Measurements from ENCODE around the gene ZNF343.
"Not testable (repeated sequence)": the region's sequence is repeated elsewhere in the genome, so short reads cannot be mapped to it uniquely, and the experiment has no call there.

ZNF343 gene

DNA sequence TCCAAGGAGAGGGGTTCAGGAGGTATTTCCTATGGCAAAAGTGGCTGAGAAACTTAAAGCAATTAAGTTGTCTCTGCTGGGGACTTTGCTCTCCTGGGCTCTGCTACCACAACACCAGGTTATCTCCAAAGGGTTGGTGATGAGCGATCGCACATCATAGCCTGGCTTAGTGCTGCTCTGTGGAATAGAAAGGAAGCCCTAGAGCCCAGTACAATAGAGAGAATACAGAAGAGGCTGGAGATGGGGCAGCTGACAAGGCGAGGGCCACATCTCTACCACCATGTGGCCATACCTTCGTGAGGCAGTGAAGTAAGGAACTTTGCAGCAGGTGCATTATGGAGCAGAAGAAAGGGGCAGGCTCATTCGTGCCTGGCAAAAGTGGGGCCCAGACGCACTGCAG, 19.0 kb upstream of the ZNF343 start:
- Mint-ChIP-seq H3K9me3 (no peaks in the 10 kb centered on the region), H3K4me3 (no peak overlapping the region), H3K27me3 (peaks cover 7 to 13% of the 10 kb centered on the region in 2 donors), H3K4me1 (peaks cover 18 to 21% of the 10 kb centered on the region in 2 donors), H3K36me3 (no peaks in the 10 kb centered on the region), H3K27ac (no peak overlapping the region)
- no peak for DNase-seq
- ATAC-seq (replicated peaks): no peak

DNA sequence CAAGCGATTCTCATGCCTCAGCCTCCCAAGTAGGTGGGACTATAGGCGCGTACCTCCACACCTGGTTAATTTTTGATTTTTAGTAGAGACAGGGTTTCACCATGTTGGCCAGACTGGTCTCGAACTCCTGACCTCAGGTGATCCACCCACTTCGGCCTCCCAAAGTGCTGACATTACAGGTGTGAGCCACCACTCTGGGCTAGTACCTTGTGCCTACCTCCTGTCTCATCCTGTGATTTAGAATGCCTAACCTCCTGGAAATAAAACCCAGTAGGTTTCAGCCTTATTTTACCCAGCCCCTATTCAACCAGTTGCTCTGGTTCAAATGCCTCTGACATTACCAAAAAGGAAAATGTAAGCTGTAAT, 17.5 kb upstream of the ZNF343 start:
- not testable (repeated sequence) for H3K36me3 Mint-ChIP-seq; H3K4me3 Mint-ChIP-seq; ATAC-seq (replicated peaks); H3K9me3 Mint-ChIP-seq; DNase-seq; H3K27ac Mint-ChIP-seq
- Mint-ChIP-seq H3K4me1 (peaks cover 22 to 28% of the 10 kb centered on the region in 2 donors), H3K27me3 (peaks cover 6 to 16% of the 10 kb centered on the region in 2 donors)

DNA sequence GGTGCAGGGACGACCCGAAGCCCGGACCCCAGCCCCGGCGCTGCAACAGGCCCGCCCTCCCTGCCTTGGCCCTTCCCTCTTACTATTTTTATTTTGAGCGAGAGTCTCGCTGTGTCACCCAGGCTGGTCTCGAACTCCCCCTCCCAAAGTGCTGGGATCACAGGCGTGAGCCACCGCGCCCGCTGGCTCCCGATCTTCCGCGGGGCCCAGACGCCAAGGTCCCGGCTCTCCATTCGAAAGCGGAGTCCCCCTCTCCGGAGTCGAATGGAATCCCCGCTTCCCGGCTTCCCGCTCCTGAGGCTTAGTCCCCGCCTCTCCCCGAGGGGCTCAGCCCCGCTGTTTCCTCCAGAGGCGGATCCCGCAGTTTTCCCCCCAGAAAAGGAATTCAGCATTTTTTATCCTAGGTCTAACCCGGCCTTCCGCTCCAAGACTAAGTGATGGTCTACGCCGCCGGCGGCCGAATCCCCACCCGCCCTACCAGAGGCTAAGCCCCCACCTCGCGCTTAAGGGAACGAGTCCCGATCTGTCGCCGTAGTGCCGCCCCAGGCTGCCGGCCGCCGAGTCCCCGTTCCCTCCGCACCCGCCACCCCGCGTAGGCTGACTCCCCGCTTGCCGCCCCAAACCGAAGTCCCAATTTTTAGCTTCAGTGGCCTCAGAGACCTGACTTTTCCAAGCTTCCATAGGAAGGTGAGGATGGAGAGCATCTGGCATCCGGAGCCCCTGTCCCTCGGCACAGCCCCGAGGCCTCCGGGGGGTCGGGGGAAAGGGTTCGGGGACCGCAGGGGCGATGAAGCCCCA, 16.2 kb upstream of the ZNF343 start:
- ATAC-seq (replicated peaks): peak; percentile 73 to 74
- Mint-ChIP-seq H3K4me1 (peaks cover 17 to 23% of the 10 kb centered on the region in 2 donors), H3K9me3 (no peaks in the 10 kb centered on the region), H3K27ac (peak overlapping the region; percentile 95), H3K36me3 (no peaks in the 10 kb centered on the region), H3K27me3 (peaks cover 4 to 22% of the 10 kb centered on the region in 2 donors), H3K4me3 (peak overlapping the region; percentile 91 to 95)
- no peak for DNase-seq

DNA sequence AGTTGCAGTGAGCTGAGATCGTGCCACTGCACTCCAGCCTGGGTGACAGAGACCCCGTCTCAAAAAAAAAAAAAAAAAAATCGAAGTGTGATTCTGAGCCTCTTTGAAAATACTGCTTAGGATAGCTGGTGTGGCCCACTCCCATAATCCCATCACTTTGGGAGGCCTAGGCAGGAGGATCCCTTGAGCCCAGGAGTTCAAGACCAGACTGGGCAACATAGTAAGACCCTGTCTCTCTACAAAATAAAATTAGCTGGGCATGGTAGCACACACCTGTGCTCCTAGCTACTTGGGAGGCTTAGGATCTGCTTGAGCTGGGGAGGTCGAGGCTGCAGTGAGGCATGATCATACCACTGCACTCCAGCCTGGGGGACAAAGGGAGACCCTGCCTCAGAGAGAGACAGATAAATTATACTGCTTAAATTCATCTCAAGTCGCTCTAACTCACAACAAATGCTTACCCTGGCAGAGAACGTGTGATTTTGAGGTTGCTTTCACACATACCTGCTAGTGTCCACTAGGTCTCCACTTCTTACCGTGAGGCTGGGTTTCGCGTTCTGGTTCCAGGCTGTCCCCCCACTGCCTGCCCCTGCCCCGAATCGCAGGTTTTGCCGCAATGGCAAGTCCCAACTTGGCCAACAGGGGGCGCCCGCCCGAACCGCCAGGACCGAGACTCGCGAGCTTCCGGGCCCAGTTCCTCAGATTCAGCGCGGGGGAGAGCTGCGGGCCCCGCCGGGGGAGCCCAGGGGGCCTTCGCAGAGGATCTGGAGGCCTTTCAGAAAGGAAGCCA, 15.4 kb upstream of the ZNF343 start:
- Mint-ChIP-seq H3K27ac (peak overlapping the region; percentile 95), H3K27me3 (peaks cover 0 to 25% of the 10 kb centered on the region in 2 donors), H3K36me3 (no peaks in the 10 kb centered on the region), H3K9me3 (no peaks in the 10 kb centered on the region), H3K4me1 (peaks cover 14 to 21% of the 10 kb centered on the region in 2 donors), H3K4me3 (peak overlapping the region; percentile 91 to 95)
- DNase-seq: peak; percentile 80
- ATAC-seq (replicated peaks): peak; percentile 80

DNA sequence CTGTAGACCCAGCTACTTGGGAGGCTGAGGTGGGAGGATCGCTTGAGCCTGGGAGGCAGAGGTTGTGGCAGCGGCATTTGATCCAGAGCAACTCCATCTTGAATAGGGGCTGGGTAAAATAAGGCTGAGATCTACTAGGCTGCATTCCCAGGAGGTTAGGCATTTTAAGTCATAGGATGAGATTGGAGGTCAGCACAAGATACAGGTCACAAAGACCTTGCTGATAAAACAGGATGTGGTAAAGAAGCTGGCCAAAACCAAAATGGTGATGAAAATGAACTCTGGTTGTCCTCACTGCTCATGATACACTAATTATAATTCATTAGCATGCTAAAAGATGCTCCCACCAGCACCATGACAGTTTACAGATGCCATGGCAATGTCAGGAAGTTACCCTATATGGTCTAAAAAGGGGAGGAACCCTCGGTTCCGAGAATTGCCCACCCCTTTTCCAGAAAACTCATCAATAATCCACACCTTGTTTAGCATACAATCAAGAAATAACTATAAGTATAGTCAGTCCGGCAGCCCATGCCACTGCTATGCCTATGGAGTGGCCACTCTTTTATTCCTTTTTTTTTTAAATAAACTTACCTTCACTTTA, 14.2 kb upstream of the ZNF343 start:
- H3K4me3 Mint-ChIP-seq; DNase-seq; H3K27ac Mint-ChIP-seq; H3K36me3 Mint-ChIP-seq; H3K9me3 Mint-ChIP-seq; ATAC-seq (replicated peaks): not testable (repeated sequence)
- H3K4me1 Mint-ChIP-seq: peaks cover 14 to 21% of the 10 kb centered on the region in 2 donors
- H3K27me3 Mint-ChIP-seq: peaks cover 0 to 27% of the 10 kb centered on the region in 2 donors

DNA sequence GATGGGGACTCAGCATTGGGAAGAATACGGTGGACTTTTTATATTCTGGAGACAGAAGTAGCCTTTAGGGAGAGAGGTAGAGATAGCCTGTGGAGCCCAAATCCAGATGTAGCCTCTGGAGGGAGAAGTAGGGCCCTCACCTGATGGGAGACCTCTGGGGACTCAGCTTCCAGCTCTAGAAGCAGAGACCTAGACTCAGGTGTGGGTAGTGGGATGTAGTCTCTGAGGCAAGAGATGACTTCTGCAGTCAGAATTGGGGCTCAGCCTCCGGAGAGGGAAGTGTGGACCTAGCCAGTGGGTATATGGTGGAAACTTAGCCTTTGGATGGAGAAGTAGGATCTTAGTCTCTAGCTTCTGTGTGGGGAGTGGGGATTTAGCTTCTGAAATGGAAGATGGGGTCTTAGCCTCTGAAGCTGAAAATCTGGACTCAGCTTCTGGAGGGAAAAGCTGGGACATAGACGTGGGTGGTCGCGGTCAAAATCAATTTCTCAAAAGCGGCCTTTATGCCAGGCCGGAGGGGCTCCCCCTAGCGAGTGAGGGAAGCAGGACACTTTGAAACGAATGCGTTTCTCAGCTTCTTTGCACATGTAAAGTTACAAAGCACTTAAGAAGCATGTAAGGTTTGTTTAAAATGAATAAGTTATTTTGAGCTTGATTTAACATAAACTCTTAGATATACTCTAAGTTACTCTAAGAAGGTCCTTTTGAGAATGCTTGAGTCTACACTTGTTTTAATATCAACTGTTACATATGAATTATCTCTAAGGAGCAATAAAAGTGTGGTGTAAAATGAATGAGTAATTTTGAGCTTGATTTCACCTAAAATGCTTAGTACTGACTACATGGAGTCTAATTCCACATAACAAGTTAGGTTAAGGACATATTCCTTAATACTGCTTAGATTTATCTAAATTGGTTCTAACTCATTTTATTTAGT, 12.9 kb upstream of the ZNF343 start:
- Mint-ChIP-seq H3K27ac (no peak overlapping the region), H3K4me3 (no peak overlapping the region), H3K27me3 (peaks cover 0 to 17% of the 10 kb centered on the region in 2 donors), H3K9me3 (no peaks in the 10 kb centered on the region), H3K36me3 (no peaks in the 10 kb centered on the region), H3K4me1 (peaks cover 14 to 21% of the 10 kb centered on the region in 2 donors)
- DNase-seq (no peak), ATAC-seq (replicated peaks) (no peak)

DNA sequence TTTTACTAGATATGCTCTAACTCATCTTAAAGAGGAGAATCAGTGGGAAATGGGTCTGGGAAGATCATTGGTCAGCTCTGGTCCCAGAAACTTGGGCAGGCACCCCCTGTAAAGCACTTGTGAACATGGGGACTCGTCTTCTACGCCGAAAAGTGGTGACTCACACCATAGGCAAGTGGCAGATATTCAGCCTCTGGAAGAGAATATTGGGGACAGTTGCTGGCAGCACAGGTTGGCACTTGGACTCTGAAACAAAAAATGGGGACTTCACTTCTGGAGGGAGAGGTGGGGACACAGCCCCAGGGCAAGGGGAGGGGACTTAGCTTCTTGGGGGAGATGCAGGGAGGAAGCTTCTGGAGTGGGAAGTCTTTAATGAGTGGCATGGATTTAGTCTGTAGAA, 11.9 kb upstream of the ZNF343 start:
- Mint-ChIP-seq H3K4me1 (peaks cover 14 to 20% of the 10 kb centered on the region in 2 donors), H3K9me3 (no peaks in the 10 kb centered on the region), H3K4me3 (no peak overlapping the region), H3K27ac (no peak overlapping the region), H3K27me3 (peaks cover 0 to 17% of the 10 kb centered on the region in 2 donors), H3K36me3 (no peaks in the 10 kb centered on the region)
- ATAC-seq (replicated peaks): no peak
- no peak for DNase-seq

DNA sequence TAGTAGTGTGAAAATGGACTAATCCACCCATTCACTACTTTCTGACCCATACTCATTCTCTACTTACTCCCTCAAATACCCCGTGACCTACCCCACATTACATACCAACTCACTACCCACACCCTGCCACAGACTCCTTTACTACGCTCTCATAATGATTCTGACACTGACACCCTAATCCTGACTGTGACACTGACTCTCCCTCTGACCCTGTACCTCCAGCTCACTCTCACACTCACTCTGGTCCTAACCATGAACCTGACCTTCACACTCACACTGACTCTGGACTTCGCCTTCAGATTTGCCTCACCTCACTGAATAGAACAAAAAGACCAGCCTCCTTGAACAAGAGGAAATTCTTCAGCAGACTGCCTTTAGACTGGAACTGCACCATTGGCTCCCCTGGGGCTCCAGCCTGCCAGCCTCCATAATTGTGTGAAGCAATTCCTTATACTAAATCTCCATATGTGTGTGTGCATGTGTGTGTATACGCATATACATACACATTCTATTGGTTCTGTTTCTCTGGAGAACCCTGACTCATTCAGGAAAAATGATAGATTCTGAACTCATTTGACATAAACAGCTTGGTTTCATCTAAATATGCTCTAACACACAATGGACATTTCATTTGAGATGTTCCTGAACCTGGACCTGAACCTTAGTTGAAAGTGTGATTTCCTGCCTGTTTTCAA, 10.5 kb upstream of the ZNF343 start:
- Mint-ChIP-seq H3K9me3 (no peaks in the 10 kb centered on the region), H3K4me1 (peaks cover 6 to 12% of the 10 kb centered on the region in 2 donors), H3K27me3 (peaks cover 0 to 22% of the 10 kb centered on the region in 2 donors), H3K4me3 (no peak overlapping the region), H3K36me3 (no peaks in the 10 kb centered on the region), H3K27ac (no peak overlapping the region)
- ATAC-seq (replicated peaks) (no peak), DNase-seq (no peak)

DNA sequence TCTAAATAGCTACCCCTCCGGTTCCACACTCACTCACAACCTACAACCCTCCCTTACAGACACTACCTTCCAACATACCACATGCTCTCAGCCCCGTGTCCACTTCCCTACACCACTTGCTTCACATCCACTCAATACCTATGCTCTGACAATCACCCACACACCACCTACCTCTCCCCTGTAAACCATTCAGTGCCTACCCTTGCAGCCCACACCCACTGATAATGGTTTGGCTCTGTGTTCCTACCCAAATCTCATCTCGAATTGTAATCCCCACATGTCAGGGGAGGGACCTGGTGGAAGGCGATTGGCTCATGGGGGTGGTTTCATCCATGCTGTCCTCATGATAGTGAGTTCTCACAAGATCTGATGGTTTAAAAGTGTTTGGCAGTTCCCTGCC, 9.8 kb upstream of the ZNF343 start:
- Mint-ChIP-seq H3K27ac (no peak overlapping the region), H3K27me3 (peaks cover 0 to 22% of the 10 kb centered on the region in 2 donors), H3K4me3 (no peak overlapping the region), H3K4me1 (peaks cover 4 to 7% of the 10 kb centered on the region in 2 donors), H3K9me3 (no peaks in the 10 kb centered on the region), H3K36me3 (no peaks in the 10 kb centered on the region)
- DNase-seq (no peak), ATAC-seq (replicated peaks) (no peak)

DNA sequence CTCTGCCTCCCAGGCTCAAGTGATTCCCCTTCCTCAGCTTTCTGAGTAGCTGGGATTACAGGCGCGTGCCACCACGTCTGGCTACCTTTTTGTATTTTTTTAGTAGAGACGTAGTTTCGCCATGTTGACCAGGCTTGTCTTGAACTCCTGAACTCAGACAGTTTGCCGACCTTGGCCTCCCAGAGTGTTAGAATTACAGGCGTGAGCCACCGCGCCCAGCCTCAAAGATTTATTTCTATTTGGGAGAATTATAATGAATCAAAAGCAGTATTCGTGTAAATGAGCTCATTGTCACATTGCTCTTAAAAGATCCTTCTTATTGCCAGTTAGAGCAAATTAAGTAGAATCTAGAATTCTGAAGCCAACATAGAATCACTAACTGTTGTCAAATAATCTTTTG, 9.4 kb upstream of the ZNF343 start:
- no peaks in the 10 kb centered on the region for H3K9me3 Mint-ChIP-seq
- peaks cover 4 to 7% of the 10 kb centered on the region in 2 donors for H3K4me1 Mint-ChIP-seq
- H3K27me3 Mint-ChIP-seq: peaks cover 0 to 22% of the 10 kb centered on the region in 2 donors
- ATAC-seq (replicated peaks): no peak
- no peak overlapping the region for H3K4me3 Mint-ChIP-seq
- no peak for DNase-seq
- H3K36me3 Mint-ChIP-seq: no peaks in the 10 kb centered on the region
- H3K27ac Mint-ChIP-seq: no peak overlapping the region

DNA sequence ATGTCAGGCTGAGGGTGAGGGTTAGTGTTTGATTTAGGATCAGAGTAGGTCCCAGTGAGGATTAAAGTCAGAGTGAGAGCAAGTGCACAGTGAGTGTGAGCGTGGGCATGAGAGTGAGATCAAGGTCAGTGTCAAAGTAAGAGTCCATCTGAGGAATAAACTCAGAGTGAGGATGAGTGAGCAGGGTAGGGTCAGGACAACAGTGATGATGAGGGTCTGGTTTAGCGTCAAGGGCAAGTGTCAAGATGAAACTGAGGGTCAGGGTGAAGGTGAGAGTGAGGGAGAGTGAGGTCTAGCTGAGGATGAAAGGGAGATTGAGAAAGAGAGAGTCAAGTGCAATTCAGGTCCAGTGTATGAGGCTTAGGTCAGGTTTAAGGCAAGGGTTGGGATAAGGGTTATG, 7.7 kb upstream of the ZNF343 start:
- ATAC-seq (replicated peaks) (no peak), DNase-seq (no peak)
- Mint-ChIP-seq H3K4me1 (peaks cover under 1 to 2% of the 10 kb centered on the region in 2 donors), H3K27ac (no peak overlapping the region), H3K27me3 (peaks cover 0 to 19% of the 10 kb centered on the region in 2 donors), H3K36me3 (no peaks in the 10 kb centered on the region), H3K9me3 (no peaks in the 10 kb centered on the region), H3K4me3 (no peak overlapping the region)

DNA sequence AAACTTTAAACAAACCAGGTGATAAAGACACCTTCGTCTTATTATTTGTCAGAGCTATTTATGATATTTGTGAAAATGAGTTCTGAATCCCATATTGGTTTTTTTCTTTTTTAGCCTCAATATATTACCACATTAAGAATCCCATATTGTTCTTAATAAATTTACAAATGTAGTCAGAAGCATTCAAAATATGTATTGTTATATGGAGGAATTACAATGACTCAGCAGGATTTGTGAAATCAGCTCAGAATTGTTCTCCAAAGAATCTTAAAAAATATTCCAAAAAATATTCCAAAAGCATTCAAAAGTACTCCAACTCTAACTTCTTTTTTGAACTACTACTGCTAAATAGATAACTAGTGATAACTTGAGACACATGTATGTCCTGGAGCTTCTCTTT, 6.5 kb upstream of the ZNF343 start:
- Mint-ChIP-seq H3K27me3 (peaks cover 4 to 19% of the 10 kb centered on the region in 2 donors), H3K9me3 (no peaks in the 10 kb centered on the region), H3K4me3 (no peak overlapping the region), H3K27ac (no peak overlapping the region), H3K36me3 (no peaks in the 10 kb centered on the region), H3K4me1 (no peaks in the 10 kb centered on the region)
- ATAC-seq (replicated peaks) (no peak), DNase-seq (no peak)

DNA sequence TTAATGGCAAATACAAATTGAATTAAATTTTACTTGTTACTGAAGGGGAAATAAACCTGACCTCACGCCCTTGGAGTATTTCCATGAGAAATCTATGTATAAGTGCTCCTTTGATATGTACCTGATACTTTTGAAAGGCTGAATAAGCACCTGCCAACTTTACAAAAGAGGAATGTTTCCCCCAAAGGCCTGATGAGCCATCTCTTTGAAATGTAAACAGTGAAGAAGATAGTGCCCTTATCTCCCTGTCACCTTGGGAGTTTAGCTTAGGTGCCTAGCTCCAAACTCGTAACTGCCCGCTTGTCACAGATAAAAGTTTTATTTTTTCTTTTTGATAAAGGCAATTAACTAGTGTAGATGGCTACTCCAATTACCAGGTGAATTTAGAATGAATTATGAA, 1.1 kb upstream of the ZNF343 start:
- Mint-ChIP-seq H3K27me3 (peaks cover 4 to 12% of the 10 kb centered on the region in 2 donors), H3K36me3 (peaks cover 7 to 8% of the 10 kb centered on the region in 2 donors), H3K4me3 (no peak overlapping the region), H3K9me3 (no peaks in the 10 kb centered on the region), H3K27ac (no peak overlapping the region), H3K4me1 (peaks cover 6 to 17% of the 10 kb centered on the region in 2 donors)
- DNase-seq (no peak), ATAC-seq (replicated peaks) (no peak)

Measured in stimulated activated naive B cell treated with anti-CD40 and anti-IgM and Interleukin-4, amounts not matched to agents 10 μg/mL and 1 μg/mL and 100 μg/mL, for 72 hours (primary cell).